ENCODE measurements around the gene MS4A7.

GRCh38 chr11:60392361-60392760 lies 14.0 kb downstream of the MS4A7 start:
- TF ChIP-seq CTCF (conservative IDR thresholded peaks at IDR 0.05 in 1 of 2, IDR thresholded peaks at IDR 0.05 in 1 of 2; ENCODE audit: low read depth in 1 of 2, low read length in 2 of 2) (no peak), EZH2 (IDR thresholded peaks at IDR 0.05; ENCODE audit: low read length, missing control alignments) (no peak)
